GM10248 (cell line): ENCODE results near the gene ENOX1.

Experiments used
- CTCF ChIA-PET: fragments of 300-600 bp; sonication (Branson Sonifier 250); formaldehyde crosslinking; extraction: SDS; loops from one replicate; lab custom pipeline; 2021; ENCODE audit warnings: antibody characterized with exemption; lab: Yijun Ruan, JAX
- POLR2A ChIA-PET: fragments of 350-650 bp; sonication (Branson Sonifier 250); formaldehyde crosslinking; extraction: SDS; loops from one replicate; lab custom pipeline; 2020; ENCODE audit warnings: antibody characterized with exemption; lab: Yijun Ruan, JAX
- DNase-seq: peaks from one replicate; pipeline ENCODE4 v3.0.0; 2012; ENCODE audit errors: extremely low spot score
- CTCF ChIP-seq: IDR thresholded peaks from 2 replicates; pipeline ENCODE4 v1.5.1; 2012; ENCODE audit warnings: mild to moderate bottlenecking, low read depth; ENCODE audit errors: extremely low read depth, missing control alignments, control extremely low read depth

Gene ENOX1

GRCh38 chr13:43787997-43788396 lies 1.2 kb upstream of the ENOX1 start:
- ChIA-PET CTCF (interaction anchor here (2.2 to 2.9 kb wide), 2 partner anchors 9 to 19 kb away, joined by 6 to 12 read pairs; no protein-coding TSS in a partner anchor), POLR2A (no interaction called here)
- TF ChIP-seq CTCF = no peak
- peak; percentile 18 for DNase-seq

GRCh38 chr13:43787518-43787891 lies 733 bp upstream of the ENOX1 start:
- ChIA-PET CTCF (interaction anchor here (2.9 kb wide), 1 partner anchor 9 kb away, joined by 12 read pairs; no protein-coding TSS in a partner anchor), POLR2A (no interaction called here)
- TF ChIP-seq CTCF = no peak
- no peak for DNase-seq

GRCh38 chr13:43786472-43786765 lies 353 bp downstream of the ENOX1 start:
- CTCF ChIA-PET = interaction anchor here (0.8 to 1.0 kb wide), 2 partner anchors 12 to 17 kb away, joined by 3 to 4 read pairs; no protein-coding TSS in a partner anchor

GRCh38 chr13:43785650-43786471 lies 911 bp downstream of the ENOX1 start:
- DNase-seq = peak; percentile 29
- ChIA-PET CTCF (interaction anchor here (0.8 to 1.6 kb wide), 4 partner anchors 10 to 17 kb away, joined by 3 to 4 read pairs (median 4); no protein-coding TSS in a partner anchor), POLR2A (no interaction called here)
- no peak for TF ChIP-seq CTCF

More at GRCh38 chr13:43786472-43786765, 353 bp downstream of the ENOX1 start:
- POLR2A ChIA-PET = no interaction called here
- no peak for DNase-seq
- no peak for TF ChIP-seq CTCF

GRCh38 chr13:43785261-43785649 lies 1.5 kb downstream of the ENOX1 start:
- ChIA-PET POLR2A (no interaction called here), CTCF (interaction anchor here (1.6 kb wide), 2 partner anchors 11 to 16 kb away, joined by 3 to 4 read pairs; no protein-coding TSS in a partner anchor)
- no peak for TF ChIP-seq CTCF
- DNase-seq = no peak

- ChIA-PET POLR2A (no interaction called here), CTCF (interaction anchor here (0.5 to 1.6 kb wide), 3 partner anchors 12 to 474 kb away, joined by 3 to 4 read pairs (median 3); no protein-coding TSS in a partner anchor)
- TF ChIP-seq CTCF = no peak
- DNase-seq = no peak
These were observed 2.3 kb downstream of the ENOX1 start for GRCh38 chr13:43784496-43784895.
